HepG2 (cell line): ENCODE measurements around the gene TEK. TPM values are rescaled to one million over a fixed set of nuclear protein-coding genes. Genes with fewer than 3 reads are reported as not detected.

Source experiments
- ATAC-seq: fragments of 200-7000 bp; cut with Tn5 transposase; 3 replicates; pipeline ENCODE4 v1.9.1; 2020; ENCODE audit warnings: mild to moderate bottlenecking, moderate library complexity
- BruUV-seq: library from RNA; stranded (reverse); fragments of 400-500 nt; replicated peaks from 2 replicates; lab custom pipeline; 2021; lab: Mats Ljungman, UMichigan
- CTCF ChIA-PET: fragments of 300-600 bp; formaldehyde crosslinking; extraction: SDS; loops from one replicate; lab custom pipeline; 2021; ENCODE audit warnings: low total read pairs, inconsistent platforms, low intra/inter-chr PET ratio; lab: Yijun Ruan, JAX
- POLR2A ChIA-PET: fragments of 350-600 bp; sonication (Branson Sonifier 250); formaldehyde crosslinking; loops from one replicate; lab custom pipeline; 2020; ENCODE audit warnings: antibody characterized with exemption, inconsistent platforms; lab: Yijun Ruan, JAX
- DNase-seq: peaks from one replicate; pipeline ENCODE4 v3.0.0-alpha.2; 2015; ENCODE audit warnings: low spot score
- FAIRE-seq: peaks from 3 replicates; lab custom pipeline; 2011; peaks lifted over from hg19 to GRCh38; lab: Jason Lieb, UNC
- H2AFZ ChIP-seq: one replicate; pipeline ENCODE4 v1.6.1; 2011; ENCODE audit warnings: low read length, inconsistent platforms
- H3K27ac ChIP-seq: fragments of 300-600 bp; 3 replicates; pipeline ENCODE4 v1.8.0; 2011; ENCODE audit warnings: mixed run types, mild to moderate bottlenecking, mixed read lengths, low read length, inconsistent platforms; ENCODE audit not compliant: insufficient read depth; ENCODE audit errors: extremely low read length
- H3K27me3 ChIP-seq, 2 experiments: fragments of 200-600 bp in 1 of 2; 2 replicates in 1 of 2; 3 replicates in 1 of 2; pipeline versions ENCODE4 v1.6.0 to v1.8.0; 2011; ENCODE audit warnings: low read length in 2 of 2, mild to moderate bottlenecking in 2 of 2, moderate library complexity in 2 of 2, inconsistent platforms in 1 of 2; ENCODE audit not compliant: insufficient read depth in 2 of 2, control insufficient read depth in 1 of 2
- H3K36me3 ChIP-seq, 2 experiments: fragments of 200-600 bp in 1 of 2; replicated peaks in 1 of 2; 2 replicates in 1 of 2; 3 replicates in 1 of 2; pipeline versions ENCODE4 v1.5.1 to v1.8.0; 2011; ENCODE audit warnings: low read length in 2 of 2, inconsistent platforms in 1 of 2; ENCODE audit not compliant: insufficient read depth in 2 of 2, control insufficient read depth in 1 of 2
- H3K4me1 ChIP-seq: 2 replicates; pipeline ENCODE4 v1.5.1; 2012; ENCODE audit warnings: low read length, inconsistent platforms; ENCODE audit not compliant: insufficient read depth
- H3K4me2 ChIP-seq: 2 replicates; pipeline ENCODE4 v1.6.0; 2011; ENCODE audit warnings: low read depth, low read length, inconsistent platforms
- H3K4me3 ChIP-seq, 3 experiments: fragments of 200-600 bp in 1 of 3; sonication (generic), shearing (Covaris generic) in 1 of 3; replicated peaks in 1 of 3; 2 replicates each; pipeline ENCODE4 v1.5.1; 2011 to 2016; ENCODE audit warnings: low read length in 3 of 3, inconsistent platforms in 2 of 3, low read depth in 2 of 3, mild to moderate bottlenecking in 2 of 3, control low read depth in 1 of 3, mixed read lengths in 1 of 3; ENCODE audit not compliant: insufficient read depth in 1 of 3
- H3K79me2 ChIP-seq: one replicate; pipeline ENCODE4 v1.6.1; 2011; ENCODE audit warnings: low read length, inconsistent platforms; ENCODE audit not compliant: insufficient read depth
- H3K9ac ChIP-seq: 2 replicates; pipeline ENCODE4 v1.6.0; 2011; ENCODE audit warnings: mild to moderate bottlenecking, low read depth, low read length, inconsistent platforms; ENCODE audit not compliant: insufficient read depth
- H3K9me3 ChIP-seq: 2 replicates; pipeline ENCODE4 v1.5.1; 2012; ENCODE audit warnings: mild to moderate bottlenecking, low read length
- H4K20me1 ChIP-seq: 2 replicates; pipeline ENCODE4 v1.6.0; 2011; ENCODE audit warnings: inconsistent platforms, mild to moderate bottlenecking, low read length, moderate library complexity; ENCODE audit not compliant: insufficient read depth
- CHD2 ChIP-seq: IDR thresholded peaks from 2 replicates; pipeline ENCODE4 v1.6.1; 2011; ENCODE audit warnings: low read depth, low read length, improper control_type of control experiment
- MLXIP ChIP-seq: sonication (generic); formaldehyde crosslinking; IDR thresholded peaks from 2 replicates; pipeline ENCODE4 v1.9.0; 2021; ENCODE audit warnings: missing genetic modification reagents, borderline replicate concordance
- NFRKB ChIP-seq: fragments of 450-650 bp; IDR thresholded peaks from 2 replicates; pipeline ENCODE4 v1.6.1; 2017
- POGK ChIP-seq: sonication (generic); formaldehyde crosslinking; conservative IDR thresholded peaks from 2 replicates; pipeline ENCODE4 v1.8.0; 2022; ENCODE audit warnings: mild to moderate bottlenecking, moderate library complexity, missing genetic modification reagents
- ZFP36L1 ChIP-seq: sonication (generic); formaldehyde crosslinking; IDR thresholded peaks from 2 replicates; pipeline ENCODE4 v1.8.0; 2022; ENCODE audit warnings: mild to moderate bottlenecking, missing genetic modification reagents, moderate library complexity
- ZNF225 ChIP-seq: sonication (generic); formaldehyde crosslinking; IDR thresholded peaks from 2 replicates; pipeline ENCODE4 v1.4.0; 2020; ENCODE audit warnings: mild to moderate bottlenecking, missing genetic modification reagents
- ZNF318 ChIP-seq: sonication (generic); formaldehyde crosslinking; IDR thresholded peaks from 2 replicates; pipeline ENCODE4 v1.4.0; 2020; ENCODE audit warnings: mild to moderate bottlenecking, missing genetic modification reagents
- ZNF33B ChIP-seq: sonication (generic); formaldehyde crosslinking; IDR thresholded peaks from 2 replicates; pipeline ENCODE4 v1.5.1; 2020; ENCODE audit warnings: mild to moderate bottlenecking, missing genetic modification reagents
- ZNF598 ChIP-seq: sonication (generic); formaldehyde crosslinking; IDR thresholded peaks from 2 replicates; pipeline ENCODE4 v1.5.1; 2020; ENCODE audit warnings: mild to moderate bottlenecking, missing genetic modification reagents, borderline replicate concordance
- WGBS: methylation state at CpG from one replicate; pipeline ENCODE4 v1.1.6; 2017; ENCODE audit warnings: low lambda C conversion rate; 5-methylcytosine and 5-hydroxymethylcytosine counted together
- in situ Hi-C: cut with HindIII; loops from 2 replicates; pipeline ENCODE4 v1.10.0; 2017; ENCODE audit warnings: low pct_unique_long_range_greater_than_20kb; ENCODE audit not compliant: extremely low pct_ligation_motif_present
- intact Hi-C: fragments of 100-400 bp; cut with micrococcal nuclease; formaldehyde crosslinking; loops from one replicate; pipeline ENCODE4 v1.10.0; 2022; ENCODE audit not compliant: unreplicated experiment
- polyA plus RNA-seq, 8 experiments: library from polyadenylated mRNA; depleted of rRNA in 3 of 8; stranded (reverse) in 7 of 8; unstranded in 1 of 8; fragments of >200 nt; fragmentation: Illumina TruSeq in 4 of 8; extraction: Trizol in 4 of 8; gene quantifications; 2 replicates each; pipeline versions ENCODE4 v1.2.1 to v1.2.3, GENCODE V29; 2011 to 2016; ENCODE audit warnings: low read depth in 4 of 8, missing spikeins in 1 of 8, mixed read lengths in 1 of 8; ENCODE audit not compliant: insufficient read depth in 1 of 8
- total RNA-seq, 5 experiments: library from RNA; depleted of rRNA; stranded (reverse); fragments of >200 nt; fragmentation: Illumina TruSeq; extraction: Trizol; gene quantifications; 2 replicates each; pipeline ENCODE4 v1.2.3, GENCODE V29; 2016; ENCODE audit warnings: low read depth in 1 of 5

The TEK gene
- total and polyA plus RNA-seq, 2 of the 13 experiments (the other 11 are each of a cell fraction or from before 2014, with no cell fraction given) = not detected

GRCh38 chr9:27212191-27212590 is 103.2 kb downstream of the TEK start (continued):
- no peak for TF ChIP-seq ZNF318 (CRISPR knock-in tag)
- TF ChIP-seq, all 625 proteins: peak for 0

- BruUV-seq = no TSS peak
- H4K20me1 ChIP-seq = no peaks in the 10 kb centered on the region
- peaks cover 0 to 3% of the 10 kb centered on the region in 2 experiments; a peak in 1 of 5 replicates for H3K27me3 ChIP-seq
- no peak overlapping the region for H3K4me2 ChIP-seq
- ChIA-PET CTCF (no interaction called here), POLR2A (no interaction called here)
- in situ Hi-C loops (no loop called here), intact Hi-C loops (no loop called here)
- no peak overlapping the region for H3K4me3 ChIP-seq
- H3K27ac ChIP-seq = no peak overlapping the region
- DNase-seq (no peak), FAIRE-seq (no peak), ATAC-seq (no peak)
- H3K36me3 ChIP-seq = no peaks in the 10 kb centered on the region
- no peaks in the 10 kb centered on the region for H3K9me3 ChIP-seq
- no peaks in the 10 kb centered on the region for H3K79me2 ChIP-seq
- WGBS = 49% methylated on average over 14 of the region's 14 CpGs
- H2AFZ ChIP-seq = no peak overlapping the region
- no peaks in the 10 kb centered on the region for H3K4me1 ChIP-seq
- H3K9ac ChIP-seq = no peak overlapping the region
- TF ChIP-seq MLXIP = no peak
- no peak for TF ChIP-seq NFRKB
- no peak for TF ChIP-seq ZNF598 (CRISPR knock-in tag)
- TF ChIP-seq ZFP36L1 (CRISPR knock-in tag) = no peak
- TF ChIP-seq ZNF33B (CRISPR knock-in tag) = no peak
- TF ChIP-seq POGK (CRISPR knock-in tag) = no peak
- no peak for TF ChIP-seq CHD2
- no peak for TF ChIP-seq ZNF225 (CRISPR knock-in tag)
Measured at GRCh38 chr9:27212621-27213020, 103.6 kb downstream of the TEK start.
